Fibroblast of skin of left biceps (primary cell): ENCODE measurements around the gene ALDH5A1.

ENCODE experiments used
- DNase-seq, 2 experiments: peaks; one replicate each; pipeline ENCODE4 v3.0.0-alpha.2; 2013; ENCODE audit warnings: low read depth in 2 of 2

The ALDH5A1 gene

DNA sequence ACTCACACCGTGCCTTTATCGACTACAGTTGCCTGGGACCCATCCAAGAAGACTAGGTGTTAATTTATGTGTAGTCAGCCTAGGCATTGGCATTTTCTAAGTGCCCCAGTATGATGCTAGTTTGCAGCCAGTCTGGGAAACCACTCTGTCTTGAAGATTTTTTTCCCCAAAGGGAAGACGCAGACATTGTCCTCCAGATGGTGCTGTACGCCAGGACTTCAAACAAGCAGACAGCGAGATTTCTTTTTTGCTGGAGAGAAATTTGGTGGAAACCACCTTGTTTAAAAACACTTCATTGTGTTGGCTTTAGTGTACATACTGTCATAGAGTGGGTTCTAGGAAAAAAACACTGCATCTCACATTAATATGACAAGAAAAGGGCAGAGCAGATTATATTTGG lies 30.0 kb downstream of the ALDH5A1 start:
- DNase-seq: peak in 1 of 2 experiments; percentile 3

DNA sequence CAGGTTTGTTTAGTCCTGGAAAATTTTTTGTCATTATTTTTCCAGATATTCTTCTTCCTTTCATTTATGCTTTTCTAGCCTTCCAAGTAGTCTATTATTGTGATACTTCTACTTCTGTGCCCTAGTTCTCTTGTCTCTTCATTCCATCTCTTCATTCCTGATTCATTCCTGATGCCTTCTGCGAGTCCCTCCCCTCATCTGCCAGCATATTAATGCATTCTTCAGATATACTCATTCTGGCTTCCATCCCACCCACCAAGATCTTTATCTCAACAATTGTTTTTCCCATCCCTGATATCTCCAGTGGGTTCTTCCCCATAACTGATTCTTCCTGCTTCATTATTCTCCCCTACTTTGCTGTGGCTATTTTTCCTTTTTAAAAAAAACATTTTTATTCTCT lies 35.2 kb downstream of the ALDH5A1 start:
- no peak for DNase-seq

DNA sequence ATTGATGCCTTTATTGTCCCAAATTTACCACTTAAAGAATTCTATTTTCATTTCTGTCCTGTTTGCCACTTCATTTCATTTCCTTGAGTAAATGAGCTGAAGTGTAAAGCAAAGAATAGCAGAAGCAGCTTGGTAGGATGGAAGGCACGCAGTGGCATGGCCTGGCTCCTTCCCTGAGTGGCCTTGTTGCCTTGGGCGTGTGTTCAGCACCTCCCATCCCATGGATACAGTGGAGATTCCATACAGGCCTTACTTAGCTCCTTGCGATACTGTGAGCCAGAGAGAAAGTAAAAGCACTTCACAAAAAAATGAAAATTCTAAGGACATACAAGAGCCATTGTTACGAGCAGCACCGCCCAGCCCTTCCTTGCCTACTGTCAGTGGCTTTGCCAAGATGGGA lies 39.6 kb downstream of the ALDH5A1 start:
- no peak for DNase-seq

GRCh38 chr6:24535210-24535609 lies 40.4 kb downstream of the ALDH5A1 start:
- DNase-seq: no peak

DNA sequence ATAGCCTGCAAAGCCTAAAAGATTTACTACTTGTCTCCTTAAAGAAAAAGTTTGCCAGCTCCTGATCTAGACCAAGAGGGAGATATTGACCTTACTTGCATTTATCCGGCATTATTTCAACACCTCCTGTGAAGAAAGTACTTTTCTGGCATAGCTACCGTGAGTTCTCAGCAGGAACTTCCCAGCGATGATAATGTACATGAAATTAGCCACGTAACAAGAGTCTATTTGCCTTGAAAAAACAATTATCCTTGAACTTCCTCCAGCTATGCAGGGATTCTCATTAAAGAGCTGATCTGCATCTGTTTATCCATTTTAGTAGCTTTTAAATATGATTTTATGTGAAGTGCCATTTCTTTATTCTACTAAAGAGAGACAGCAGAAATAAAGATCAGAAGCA lies 41.7 kb downstream of the ALDH5A1 start:
- no peak for DNase-seq

DNA sequence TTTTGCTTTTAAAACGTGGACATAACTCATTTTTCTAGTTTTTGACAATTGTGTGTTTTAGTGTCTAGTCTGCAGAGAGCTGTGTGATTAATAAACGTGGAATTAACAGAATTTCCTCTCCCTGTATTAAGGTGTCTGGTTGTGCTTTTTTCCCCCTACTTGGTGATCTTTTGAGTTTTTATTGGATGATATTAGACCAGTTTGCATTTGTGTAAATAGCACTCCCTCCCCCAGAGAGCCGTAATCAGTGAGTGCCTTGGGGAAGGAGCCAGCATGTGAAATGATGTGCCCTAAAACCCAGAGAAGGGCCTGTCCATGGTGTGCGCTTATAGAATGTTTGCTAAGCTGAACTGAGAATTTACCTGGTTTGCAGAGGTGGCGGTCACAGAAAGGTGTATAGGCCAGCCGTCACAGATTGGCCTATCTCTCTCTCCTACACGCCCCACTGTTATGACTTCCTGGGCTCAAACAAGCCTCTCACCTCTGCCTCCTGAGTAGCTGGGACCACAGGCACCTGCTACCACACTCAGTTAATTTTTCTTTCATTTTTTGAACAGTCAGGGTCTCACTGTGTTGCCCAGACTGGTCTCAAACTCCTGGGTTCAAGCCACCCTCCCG lies 42.4 kb downstream of the ALDH5A1 start:
- DNase-seq: no peak

DNA sequence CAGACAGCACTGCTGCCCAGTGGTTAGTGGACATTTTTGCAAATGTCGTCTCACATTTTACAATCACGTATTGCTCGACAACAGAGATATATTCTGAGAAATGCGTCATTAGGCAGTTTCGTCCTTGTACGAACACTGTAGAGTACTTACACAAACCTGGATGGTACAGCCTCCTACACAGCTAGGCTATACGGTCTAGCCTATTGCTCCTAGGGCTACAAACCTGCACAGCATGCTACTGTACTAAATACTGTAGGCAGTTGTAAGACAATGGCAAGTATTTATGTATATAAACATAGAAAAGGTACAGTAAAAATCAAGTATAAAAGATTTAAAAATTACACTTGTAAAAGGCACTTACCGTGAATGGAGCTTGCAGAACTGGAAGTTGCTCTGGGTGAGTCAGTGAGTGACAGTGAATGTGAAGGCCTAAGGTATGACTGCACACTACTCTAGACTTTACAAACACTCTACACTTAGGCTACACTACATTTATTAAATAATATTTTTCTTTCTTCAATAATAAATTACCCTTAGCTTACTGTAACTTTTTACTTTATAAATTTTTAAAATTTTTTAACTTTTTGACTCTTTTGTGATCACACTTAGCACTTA lies 43.1 kb downstream of the ALDH5A1 start:
- no peak for DNase-seq

DNA sequence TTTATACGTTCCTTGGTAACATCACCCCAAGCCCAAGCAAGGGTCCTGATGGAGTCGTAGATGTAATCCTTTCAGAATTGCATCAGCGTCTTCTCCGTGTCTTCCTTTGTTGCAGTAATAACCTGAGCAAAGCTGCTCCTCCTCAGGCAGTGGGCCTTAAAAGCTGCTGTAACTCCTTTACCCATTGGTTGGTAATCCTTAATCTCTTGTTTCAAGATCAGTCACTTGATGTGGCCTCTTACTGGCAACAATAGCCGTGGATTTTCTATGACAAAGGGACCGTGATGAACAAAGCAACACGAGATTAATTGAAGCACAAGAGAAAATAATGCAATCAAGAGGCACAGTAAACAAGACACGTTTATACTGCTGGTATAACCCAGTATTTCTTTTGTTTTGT lies 44.6 kb downstream of the ALDH5A1 start:
- no peak for DNase-seq

GRCh38 chr6:24540197-24540596 lies 45.4 kb downstream of the ALDH5A1 start:
- no peak for DNase-seq

- no peak for DNase-seq
Measured at GRCh38 chr6:24543683-24544082, 48.9 kb downstream of the ALDH5A1 start.

DNA sequence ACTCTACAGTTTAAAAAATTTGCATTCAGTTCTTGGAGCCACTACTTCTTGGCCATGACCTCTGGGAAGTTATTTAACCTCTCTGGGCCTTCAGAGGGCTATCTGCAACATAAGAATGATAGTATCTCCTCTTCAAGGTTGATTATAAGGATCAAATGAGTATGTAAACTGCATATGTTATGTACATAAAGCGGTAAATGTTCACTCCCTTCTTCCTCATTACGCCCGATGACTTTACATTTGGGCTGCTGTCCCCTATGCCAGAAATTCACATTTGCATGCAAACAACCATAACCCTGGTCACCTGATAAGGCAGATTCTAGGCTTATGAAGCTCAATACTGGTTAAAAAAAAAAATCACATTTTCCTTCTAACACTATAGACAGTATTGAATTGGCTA lies 50.4 kb downstream of the ALDH5A1 start:
- DNase-seq: no peak

DNA sequence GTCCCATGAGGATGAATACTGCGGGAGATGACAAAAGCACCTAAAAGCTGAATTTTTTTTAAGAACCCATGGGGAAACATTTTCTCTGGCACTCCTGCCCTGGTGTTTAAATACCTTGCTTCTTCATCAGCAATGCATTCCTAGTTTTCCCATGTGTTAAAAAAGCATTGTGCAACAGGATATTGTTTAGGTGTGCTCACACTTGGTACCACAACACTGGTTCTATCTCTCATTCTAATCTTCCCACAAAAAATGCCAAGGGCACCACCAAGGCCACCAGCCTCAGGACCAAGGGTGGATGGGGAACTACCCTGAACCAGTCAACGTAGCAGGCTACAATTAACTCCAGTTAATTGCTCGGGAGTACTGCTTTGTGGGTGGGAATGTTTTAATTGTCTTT lies 50.9 kb downstream of the ALDH5A1 start:
- DNase-seq: no peak

DNA sequence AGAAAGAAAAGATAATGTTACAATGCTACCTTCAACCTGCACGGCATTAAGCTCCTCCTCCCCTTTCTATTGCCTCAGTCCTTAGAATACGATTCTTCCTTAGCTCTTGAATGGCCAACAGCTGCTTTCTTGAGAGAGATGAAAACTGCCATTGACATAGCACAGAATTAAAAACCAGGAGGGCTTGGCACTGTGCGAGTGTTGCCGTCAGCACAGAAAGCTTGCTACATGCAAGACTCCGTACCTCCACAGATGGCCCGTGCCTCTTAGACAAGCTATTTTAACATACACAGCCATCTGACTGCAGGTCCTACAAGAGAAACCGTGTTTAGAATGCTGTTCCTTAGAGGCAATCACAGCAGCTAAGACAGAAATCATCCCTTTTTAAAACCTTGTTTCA lies 51.7 kb downstream of the ALDH5A1 start:
- DNase-seq: no peak

DNA sequence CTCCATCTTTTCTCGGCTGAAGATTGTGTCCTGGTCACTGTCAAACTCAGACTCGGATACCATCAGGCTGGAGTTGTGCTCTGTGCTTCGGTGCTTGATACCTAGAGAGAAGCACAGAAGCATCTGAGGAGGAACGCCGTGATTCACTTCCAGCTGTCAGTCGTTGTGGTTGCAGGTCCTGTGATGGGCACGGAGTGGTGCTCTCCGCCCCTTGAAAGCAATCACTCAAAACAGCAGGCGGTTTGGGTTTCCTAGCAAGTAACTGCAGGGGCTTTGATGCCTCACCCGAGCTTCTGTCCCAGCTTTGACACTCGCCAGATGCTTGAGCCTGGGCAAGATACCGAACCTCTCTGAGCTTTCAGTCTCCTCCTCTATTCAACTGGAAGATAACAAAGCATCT lies 52.5 kb downstream of the ALDH5A1 start:
- DNase-seq: no peak

GRCh38 chr6:24549158-24549557 lies 54.4 kb downstream of the ALDH5A1 start:
- DNase-seq: no peak

- DNase-seq: no peak
Measured at GRCh38 chr6:24549674-24550353, 55.0 kb downstream of the ALDH5A1 start.

- DNase-seq: no peak
Measured at GRCh38 chr6:24551139-24551538, 56.4 kb downstream of the ALDH5A1 start.

- no peak for DNase-seq
Measured at GRCh38 chr6:24554474-24554873, 59.7 kb downstream of the ALDH5A1 start.

DNA sequence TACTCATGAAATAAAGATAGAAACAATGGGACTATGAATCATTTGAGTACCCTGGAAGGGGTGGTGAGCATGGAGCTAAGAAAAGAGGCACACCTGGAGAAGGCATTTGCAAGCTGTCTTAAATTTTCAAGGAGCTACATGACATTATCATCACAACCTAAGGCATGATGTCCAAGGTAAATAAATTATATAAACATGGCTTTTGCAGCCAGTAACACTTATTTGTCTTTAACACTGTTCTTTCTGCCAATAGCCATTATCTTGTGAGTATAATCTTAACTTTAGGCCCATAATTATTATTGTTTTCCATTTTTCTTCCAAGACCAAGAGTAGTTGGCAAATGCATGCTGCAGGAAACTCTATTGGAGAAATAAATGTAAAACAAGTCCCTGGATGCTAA lies 63.7 kb downstream of the ALDH5A1 start:
- DNase-seq: no peak

GRCh38 chr6:24564081-24564480 lies 69.3 kb downstream of the ALDH5A1 start:
- DNase-seq: no peak

- DNase-seq: no peak
Measured at GRCh38 chr6:24565196-24565595, 70.4 kb downstream of the ALDH5A1 start.

- DNase-seq: no peak
Measured at GRCh38 chr6:24566020-24566767, 71.4 kb downstream of the ALDH5A1 start.

DNA sequence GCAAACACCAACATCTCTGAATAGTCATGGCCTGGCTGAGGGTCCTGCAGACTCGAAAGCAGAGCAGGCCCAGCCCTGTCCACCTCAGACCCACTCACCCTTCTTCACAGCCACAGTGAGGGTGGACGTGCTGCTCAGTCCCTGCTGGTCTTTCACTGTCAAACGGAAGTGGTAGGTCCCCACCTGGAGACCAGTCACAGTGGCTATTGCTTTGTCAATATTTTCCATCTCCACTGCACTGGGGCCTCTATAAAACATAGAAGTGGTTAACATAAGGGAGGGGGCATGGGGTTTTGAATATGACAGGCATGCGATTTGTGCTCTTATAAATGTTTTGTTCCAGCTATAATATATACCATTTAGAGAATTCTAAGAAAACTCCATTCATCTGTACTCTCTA lies 73.9 kb downstream of the ALDH5A1 start:
- DNase-seq: no peak
